Kidney glomerular epithelial cell (primary cell): ENCODE data around the gene GAS7.

ENCODE experiments used
- DNase-seq: peaks from one replicate; lab custom pipeline; 2025; lab: John Stamatoyannopoulos, UW

GAS7 gene

GRCh38 chr17:9981344-9981915 is 217.0 kb downstream of the GAS7 start:
- DNase-seq = no peak

DNA sequence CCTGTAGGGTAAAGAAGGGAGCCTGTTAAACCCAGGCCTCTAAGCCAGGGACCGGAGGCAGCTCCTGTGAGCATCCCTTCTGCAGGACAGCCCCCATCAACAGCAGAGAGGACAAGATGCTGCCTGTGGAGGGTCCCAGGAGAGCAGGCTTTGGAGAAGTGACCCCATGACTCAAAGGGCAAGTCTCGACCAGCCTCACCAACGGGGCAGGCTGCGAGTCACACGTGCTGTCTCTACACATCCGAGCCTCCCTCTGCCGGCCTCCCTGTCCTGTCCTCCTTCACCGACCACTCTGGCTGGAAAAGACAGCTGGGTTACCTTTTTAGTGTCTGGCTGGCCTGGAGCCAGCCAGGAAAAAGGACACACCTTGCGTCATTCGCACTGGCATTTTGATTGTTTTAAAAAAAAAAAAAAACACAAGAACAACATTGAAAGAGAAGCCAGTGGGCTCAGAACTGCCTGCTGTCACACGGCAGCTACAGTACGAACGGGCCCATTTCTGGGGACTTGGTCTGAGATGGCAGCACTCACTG is 218.9 kb downstream of the GAS7 start:
- no peak for DNase-seq

GRCh38 chr17:9977180-9977575 is 221.2 kb downstream of the GAS7 start:
- DNase-seq = no peak

DNA sequence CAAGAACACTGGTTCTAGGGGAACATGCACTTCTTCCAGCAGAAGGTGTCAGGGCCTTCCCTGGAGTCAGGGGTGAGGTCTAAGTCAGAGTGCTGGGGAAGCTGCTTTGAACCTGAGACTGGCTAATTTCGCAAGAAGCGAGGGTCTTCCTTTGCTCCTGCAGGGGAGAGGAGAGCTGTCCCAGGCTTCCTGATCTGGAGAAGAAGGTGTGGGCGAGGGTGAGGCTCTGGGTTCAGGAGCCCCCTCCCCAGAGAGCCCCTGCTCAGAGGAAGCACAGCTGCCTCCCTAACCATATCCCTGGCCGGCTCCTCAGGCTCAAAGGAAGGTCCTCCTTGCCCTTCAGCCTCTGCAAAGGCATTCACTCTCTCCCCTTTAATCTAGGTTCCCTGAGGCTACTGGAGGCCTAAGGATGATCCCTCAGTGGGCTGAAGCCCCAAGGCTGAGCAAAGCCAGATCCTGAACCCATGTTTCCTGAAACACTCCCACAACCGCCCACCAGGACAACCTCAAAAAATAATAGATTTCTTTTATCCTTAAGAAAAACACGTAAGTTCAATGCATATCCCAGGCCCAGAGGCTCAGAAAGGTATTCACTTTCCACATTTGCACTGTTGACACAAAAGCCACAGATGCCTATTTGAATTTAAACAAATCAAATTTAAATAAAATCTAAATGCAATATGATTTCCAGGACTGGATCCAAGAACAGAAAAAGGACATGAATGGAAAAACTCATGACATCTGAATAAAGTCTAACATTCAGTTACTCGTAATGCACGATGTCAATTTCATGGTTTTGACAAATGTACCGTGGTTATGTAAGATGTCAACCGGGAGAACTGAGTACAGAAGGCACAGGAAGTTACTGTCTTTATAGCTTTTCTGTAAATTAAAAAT is 221.9 kb downstream of the GAS7 start:
- DNase-seq = no peak

DNA sequence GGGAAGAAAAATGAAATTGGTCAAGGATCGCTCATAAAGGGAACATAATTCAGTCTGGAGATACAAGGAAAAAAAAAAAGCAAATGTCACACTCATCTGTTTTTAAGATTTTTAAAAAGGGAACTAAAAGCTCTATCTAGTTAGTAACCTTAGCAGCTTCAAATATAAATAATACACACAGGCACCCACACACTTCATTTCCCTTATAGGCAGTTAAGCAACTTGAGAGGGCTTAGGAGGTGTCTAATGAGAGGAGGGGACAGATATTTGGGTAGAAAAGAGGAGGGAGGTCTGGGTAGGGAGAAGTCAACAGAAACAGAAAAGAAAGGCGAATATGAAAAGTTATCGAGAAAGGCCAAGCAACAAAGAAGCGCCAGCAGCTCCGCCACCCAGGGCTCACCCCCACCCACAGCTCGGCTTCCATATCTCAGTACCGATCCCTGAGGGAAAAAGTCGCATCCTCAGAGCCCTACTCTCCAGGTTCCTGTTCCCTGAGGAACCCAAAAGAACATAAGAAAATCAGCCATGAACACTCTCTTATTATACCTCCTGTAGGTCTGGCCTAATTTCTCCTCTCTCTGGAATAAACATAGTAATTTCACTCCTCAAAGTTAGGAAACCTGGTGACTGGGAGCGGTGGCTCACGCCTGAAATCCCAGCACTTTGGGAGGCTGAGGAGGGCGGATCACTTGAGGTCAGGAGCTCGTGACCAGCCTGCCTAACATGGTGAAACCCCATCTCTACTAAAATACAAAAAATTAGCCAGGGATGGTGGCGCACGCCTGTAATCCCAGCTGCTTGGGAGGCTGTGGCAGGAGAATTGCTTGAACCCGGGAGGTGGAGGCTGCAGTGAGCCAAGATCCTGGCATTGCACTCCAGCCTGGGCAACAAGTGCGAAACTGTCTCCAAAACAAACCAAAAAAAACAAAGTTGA is 223.7 kb downstream of the GAS7 start:
- no peak for DNase-seq

- DNase-seq = no peak
Measured at GRCh38 chr17:9973669-9974447, 224.5 kb downstream of the GAS7 start.

- no peak for DNase-seq
Measured at GRCh38 chr17:9971991-9972390, 226.4 kb downstream of the GAS7 start.

GRCh38 chr17:9969301-9969935 is 229.0 kb downstream of the GAS7 start:
- DNase-seq = no peak

DNA sequence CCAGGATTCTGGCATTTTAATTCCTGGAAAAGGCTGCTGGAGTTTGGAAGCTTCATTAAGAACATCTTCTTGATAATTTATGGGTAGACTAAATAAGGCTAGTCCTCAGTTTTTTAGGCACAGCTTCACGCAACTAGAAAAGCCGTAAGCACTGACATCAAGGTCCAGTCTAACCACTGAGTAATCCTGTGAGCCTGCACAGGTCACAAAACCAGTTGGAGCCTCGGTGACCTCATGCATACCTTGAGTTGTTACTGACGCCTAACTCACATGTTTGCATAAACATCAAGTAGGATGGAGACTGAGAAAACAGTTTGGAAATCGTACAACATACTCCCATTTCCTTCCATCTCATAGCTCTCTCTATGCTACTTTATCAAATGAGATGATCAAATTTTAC is 229.5 kb downstream of the GAS7 start:
- no peak for DNase-seq

DNA sequence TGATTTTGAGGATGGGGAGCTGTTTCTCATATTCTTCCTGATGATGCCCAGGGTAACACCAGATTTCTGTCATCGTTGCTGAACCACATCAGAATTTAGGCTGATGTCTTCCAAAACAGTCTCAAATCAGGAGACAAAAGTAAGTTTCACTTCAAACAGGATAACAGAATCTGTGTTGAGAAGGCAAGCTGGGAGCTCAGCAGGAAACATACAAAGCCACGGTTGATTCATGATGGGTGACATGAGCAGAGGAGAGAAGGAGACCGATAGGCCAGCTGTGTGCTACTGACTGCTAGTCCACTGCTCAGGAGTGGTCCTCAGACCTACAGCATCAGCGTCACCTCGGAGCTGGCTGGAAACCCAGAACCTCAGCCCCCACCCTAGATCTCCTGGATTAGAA is 230.4 kb downstream of the GAS7 start:
- no peak for DNase-seq

- DNase-seq = no peak
Measured at GRCh38 chr17:9959377-9959981, 238.9 kb downstream of the GAS7 start.

GRCh38 chr17:9958586-9959281 is 239.7 kb downstream of the GAS7 start:
- DNase-seq = no peak

- no peak for DNase-seq
Measured at GRCh38 chr17:9957244-9957643, 241.2 kb downstream of the GAS7 start.

DNA sequence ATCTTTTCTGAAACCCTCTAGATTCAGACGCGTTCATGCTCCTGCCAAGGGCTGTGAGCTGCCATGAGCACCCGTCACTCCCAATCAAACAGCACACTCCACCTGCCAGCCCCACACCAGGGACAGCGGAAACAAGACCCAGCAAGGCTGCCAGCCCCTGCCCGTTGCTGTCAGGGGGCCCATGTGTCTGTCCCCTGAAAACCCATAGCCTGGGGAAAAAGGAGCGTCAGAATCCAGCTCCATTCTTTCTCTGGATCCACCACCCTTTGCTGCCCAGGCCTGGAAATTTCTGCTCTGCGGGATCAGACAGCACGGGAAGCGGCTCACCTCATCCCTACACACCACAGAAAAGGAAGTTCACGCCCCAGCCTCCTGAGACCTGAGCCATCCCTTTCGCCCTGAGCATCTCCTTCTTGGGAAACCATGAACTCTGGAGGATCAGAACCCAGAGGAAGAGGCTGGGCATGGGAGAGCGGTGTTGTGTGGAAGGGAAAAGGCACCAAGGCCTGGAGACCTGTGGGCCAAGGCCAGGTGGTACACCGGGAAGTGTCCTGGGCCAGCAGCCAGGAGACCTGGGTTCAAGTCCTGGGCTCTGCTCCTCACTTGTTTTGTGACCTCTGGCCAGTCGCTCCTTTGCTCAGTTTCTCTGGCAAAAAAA is 241.8 kb downstream of the GAS7 start:
- no peak for DNase-seq

- DNase-seq = no peak
Measured at GRCh38 chr17:9953492-9953891, 244.9 kb downstream of the GAS7 start.

DNA sequence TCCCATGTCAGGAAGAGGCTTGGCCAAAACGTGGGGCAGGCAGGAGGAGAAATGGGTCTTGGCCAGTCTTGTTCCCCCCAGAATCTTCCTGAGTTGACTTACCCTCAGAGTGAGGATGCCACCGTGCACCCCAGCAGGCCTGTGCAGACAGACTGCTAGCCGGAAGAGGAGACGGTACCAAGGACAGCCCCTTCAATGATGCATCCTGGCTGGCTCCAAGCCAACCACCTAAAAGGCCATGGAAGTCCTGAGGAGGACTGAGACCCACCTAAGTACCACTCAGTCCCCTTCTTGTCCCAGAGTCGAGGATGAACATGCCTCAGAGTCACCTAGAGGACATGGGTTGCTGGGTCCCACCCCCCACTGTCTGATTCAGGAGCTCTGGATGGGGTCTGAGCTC is 246.6 kb downstream of the GAS7 start:
- DNase-seq = no peak

- DNase-seq = no peak
Measured at GRCh38 chr17:9948928-9949327, 249.5 kb downstream of the GAS7 start.

GRCh38 chr17:9944704-9945103 is 253.7 kb downstream of the GAS7 start:
- no peak for DNase-seq

GRCh38 chr17:9943343-9943742 is 255.1 kb downstream of the GAS7 start:
- DNase-seq = no peak
